PFSK-1 (cell line): ENCODE measurements around the gene PATL2.

ENCODE experiments used
- FOXP2 ChIP-seq: optimal IDR thresholded peaks from 2 replicates; pipeline ENCODE3; 2011; ENCODE audit warnings: borderline replicate concordance, control low read depth, inconsistent platforms; ENCODE audit not compliant: insufficient read depth; ENCODE audit errors: extremely low read length, extremely low read depth
- POLR2AphosphoS5 ChIP-seq: IDR thresholded peaks from 2 replicates; pipeline ENCODE4 v1.6.1; 2012; ENCODE audit warnings: low read depth, mild to moderate bottlenecking, control low read depth, low read length, moderate library complexity
- REST ChIP-seq, 2 experiments: IDR thresholded peaks; 2 replicates each; pipeline versions ENCODE4 v1.6.1 to v1.8.0; 2011 to 2012; ENCODE audit warnings: low read depth in 2 of 2, low read length in 2 of 2, control low read depth in 1 of 2, inconsistent platforms in 1 of 2, mild to moderate bottlenecking in 1 of 2, moderate library complexity in 1 of 2; ENCODE audit not compliant: insufficient read depth in 1 of 2
- SIN3A ChIP-seq: IDR thresholded peaks from 2 replicates; pipeline ENCODE4 v1.6.1; 2012; ENCODE audit warnings: mild to moderate bottlenecking, low read length, moderate library complexity, borderline replicate concordance; ENCODE audit not compliant: insufficient read depth
- TAF1 ChIP-seq: IDR thresholded peaks from 2 replicates; pipeline ENCODE4 v1.6.1; 2012; ENCODE audit warnings: low read length, control low read depth, borderline replicate concordance; ENCODE audit not compliant: insufficient read depth

Gene PATL2

GRCh38 chr15:44697014-44697413, 14.1 kb downstream of the PATL2 start:
- TF ChIP-seq TAF1: no peak
- no peak for TF ChIP-seq FOXP2

DNA sequence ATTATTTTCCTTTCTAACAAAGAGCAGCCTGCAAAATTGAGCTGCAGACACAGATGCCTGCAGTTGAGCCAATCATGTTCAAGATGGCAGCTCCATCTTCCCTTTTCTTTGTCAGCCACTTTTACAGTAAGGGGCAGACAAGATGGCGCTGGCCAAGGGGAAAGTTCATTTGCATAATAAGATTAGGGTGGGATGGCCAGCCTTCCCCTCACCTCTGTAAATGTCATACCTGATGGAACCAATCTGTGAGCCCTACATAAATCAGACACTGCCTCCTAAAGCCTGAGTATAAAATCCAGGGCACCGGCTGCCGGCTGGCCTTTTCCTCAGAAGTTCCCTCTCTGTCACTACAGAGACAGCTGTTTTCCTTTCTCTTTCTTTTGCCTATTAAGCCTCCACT, 15.8 kb downstream of the PATL2 start:
- no peak for TF ChIP-seq FOXP2

DNA sequence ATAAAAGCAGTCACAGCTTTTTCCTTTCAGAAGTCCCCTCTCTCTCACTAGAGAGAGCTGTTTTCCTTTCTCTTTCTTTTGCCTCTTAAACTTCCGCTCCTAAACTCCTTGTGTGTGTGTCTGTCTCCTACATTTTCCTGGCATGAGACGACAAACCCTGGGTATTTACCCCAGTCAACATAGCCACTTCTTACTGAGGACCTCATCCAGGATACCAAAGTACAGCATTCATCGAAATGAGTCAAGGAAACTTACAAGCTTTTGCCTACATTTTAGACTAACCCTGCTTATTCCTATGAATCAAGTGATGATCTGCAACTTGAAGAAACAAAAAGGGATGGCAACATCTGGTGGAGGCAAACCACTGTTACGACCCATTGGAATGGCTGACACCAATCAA, 16.7 kb downstream of the PATL2 start:
- no peak for TF ChIP-seq POLR2AphosphoS5

- no peak for TF ChIP-seq POLR2AphosphoS5
- TF ChIP-seq REST (IDR thresholded peaks at IDR 0.05; ENCODE audit: insufficient read depth in 1 of 2, low read depth in 2 of 2, low read length in 2 of 2): no peak
- no peak for TF ChIP-seq SIN3A
- TF ChIP-seq FOXP2: no peak
- TF ChIP-seq TAF1: no peak
These were observed 18.5 kb downstream of the PATL2 start for GRCh38 chr15:44692659-44693058.

GRCh38 chr15:44682211-44682610, 28.9 kb downstream of the PATL2 start:
- TF ChIP-seq POLR2AphosphoS5: no peak
- no peak for TF ChIP-seq TAF1
- no peak for TF ChIP-seq FOXP2
- no peak for TF ChIP-seq SIN3A
- no peak for TF ChIP-seq REST (IDR thresholded peaks at IDR 0.05; ENCODE audit: insufficient read depth in 1 of 2, low read depth in 2 of 2, low read length in 2 of 2)

GRCh38 chr15:44676676-44677075, 34.4 kb downstream of the PATL2 start:
- TF ChIP-seq SIN3A: no peak
- TF ChIP-seq FOXP2: no peak
- TF ChIP-seq POLR2AphosphoS5: no peak
- no peak for TF ChIP-seq REST (IDR thresholded peaks at IDR 0.05; ENCODE audit: insufficient read depth in 1 of 2, low read depth in 2 of 2, low read length in 2 of 2)
- TF ChIP-seq TAF1: no peak

DNA sequence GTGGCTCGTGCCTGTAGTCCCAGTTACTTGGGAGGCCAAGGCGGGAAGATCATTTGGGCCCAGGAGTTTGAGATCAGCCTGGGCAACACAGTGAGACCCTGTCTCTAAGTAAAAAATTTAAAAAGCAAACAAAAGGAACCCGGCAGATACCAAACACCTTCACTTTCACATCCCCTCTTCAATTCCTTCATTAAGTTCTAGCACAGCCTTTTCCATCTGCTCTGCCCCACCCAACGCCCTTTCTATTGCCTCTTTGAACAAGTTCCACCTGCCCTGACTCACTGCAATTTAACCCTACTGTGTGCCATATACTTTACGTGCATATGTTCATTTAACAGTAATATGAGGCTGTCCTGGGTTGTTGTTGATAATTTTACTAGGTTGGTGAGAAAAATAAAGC, 35.2 kb downstream of the PATL2 start:
- TF ChIP-seq POLR2AphosphoS5 (no peak), FOXP2 (no peak), REST (IDR thresholded peaks at IDR 0.05; ENCODE audit: insufficient read depth in 1 of 2, low read depth in 2 of 2, low read length in 2 of 2) (no peak), TAF1 (no peak), SIN3A (no peak)
